NK-92 (cell line): ENCODE data around the gene C12orf43.

Source experiments
- DNase-seq: peaks from one replicate; lab custom pipeline; 2025; ENCODE audit not compliant: unreplicated experiment; lab: John Stamatoyannopoulos, UW

The C12orf43 gene

GRCh38 chr12:120979862-120980696, 36.2 kb downstream of the C12orf43 start:
- no peak for DNase-seq

GRCh38 chr12:120979220-120979861, 36.9 kb downstream of the C12orf43 start:
- DNase-seq = no peak

GRCh38 chr12:120978296-120979219, 37.7 kb downstream of the C12orf43 start, which contains the start of gene HNF1A:
Gene HNF1A, plus strand, starts transcription at chr12:120978543. Its CDS starts 226 bp downstream, at chr12:120978769.
- no peak for DNase-seq

GRCh38 chr12:120977531-120978295, 38.6 kb downstream of the C12orf43 start:
- DNase-seq = no peak

GRCh38 chr12:120972870-120973543, 43.3 kb downstream of the C12orf43 start:
- no peak for DNase-seq

- no peak for DNase-seq
These were observed 44.7 kb downstream of the C12orf43 start for GRCh38 chr12:120971299-120972180.

- no peak for DNase-seq
These were observed 46.0 kb downstream of the C12orf43 start for GRCh38 chr12:120970310-120970709.

GRCh38 chr12:120965534-120966091, 50.7 kb downstream of the C12orf43 start:
- DNase-seq = no peak

GRCh38 chr12:120964298-120964697, 52.0 kb downstream of the C12orf43 start:
- no peak for DNase-seq

- no peak for DNase-seq
These were observed 53.7 kb downstream of the C12orf43 start for GRCh38 chr12:120962532-120963020.

- no peak for DNase-seq
These were observed 54.4 kb downstream of the C12orf43 start for GRCh38 chr12:120961604-120962531.

- DNase-seq = no peak
These were observed 55.6 kb downstream of the C12orf43 start for GRCh38 chr12:120960657-120961056.

- DNase-seq = no peak
These were observed 57.0 kb downstream of the C12orf43 start for GRCh38 chr12:120959111-120959878.

GRCh38 chr12:120956579-120957300, 59.5 kb downstream of the C12orf43 start:
- no peak for DNase-seq

GRCh38 chr12:120955232-120955631, 61.1 kb downstream of the C12orf43 start:
- DNase-seq = no peak

- DNase-seq = no peak
These were observed 65.5 kb downstream of the C12orf43 start for GRCh38 chr12:120950807-120951206.
